ENCODE results near the gene MPP2.
"Not testable (repeated sequence)": the region's sequence is repeated elsewhere in the genome, so short reads cannot be mapped to it uniquely, and the experiment has no call there.

The MPP2 gene

DNA sequence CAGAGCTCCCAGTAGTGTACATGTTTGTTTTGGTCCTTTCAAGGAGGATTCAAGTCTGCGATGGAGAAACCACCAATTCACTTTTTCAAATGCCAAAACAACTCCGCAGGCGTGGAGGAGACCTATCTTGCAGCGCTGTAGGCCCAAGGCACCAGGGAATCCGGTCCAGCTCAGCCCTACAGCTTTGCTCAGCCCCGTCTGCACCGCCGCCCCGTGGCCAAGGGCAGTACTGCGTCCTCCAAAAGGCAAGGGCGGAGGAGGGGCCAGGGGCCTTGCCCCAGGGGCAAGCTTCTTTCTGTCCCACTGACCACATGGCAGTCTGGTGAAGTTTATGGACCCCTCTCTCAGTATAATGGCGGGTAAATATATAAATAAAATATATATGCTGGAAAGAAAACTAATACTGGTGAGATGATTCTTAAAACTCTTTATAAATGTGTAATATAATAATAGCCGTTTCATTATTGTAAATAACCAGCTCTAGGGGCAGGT lies 61.1 kb downstream of the MPP2 start:
- Mint-ChIP-seq H3K9me3 (peaks cover 1% of the 10 kb centered on the region), H3K4me1 (peaks cover 7% of the 10 kb centered on the region), H3K27me3 (peaks cover 23% of the 10 kb centered on the region), H3K36me3 (no peaks in the 10 kb centered on the region), H3K27ac (no peak overlapping the region), H3K4me3 (no peak overlapping the region)
- ATAC-seq (ENCODE audit: low read depth) (peak; percentile 95), DNase-seq (ENCODE audit: low spot score in 2 of 2) (peak; percentile 76 to 89)

DNA sequence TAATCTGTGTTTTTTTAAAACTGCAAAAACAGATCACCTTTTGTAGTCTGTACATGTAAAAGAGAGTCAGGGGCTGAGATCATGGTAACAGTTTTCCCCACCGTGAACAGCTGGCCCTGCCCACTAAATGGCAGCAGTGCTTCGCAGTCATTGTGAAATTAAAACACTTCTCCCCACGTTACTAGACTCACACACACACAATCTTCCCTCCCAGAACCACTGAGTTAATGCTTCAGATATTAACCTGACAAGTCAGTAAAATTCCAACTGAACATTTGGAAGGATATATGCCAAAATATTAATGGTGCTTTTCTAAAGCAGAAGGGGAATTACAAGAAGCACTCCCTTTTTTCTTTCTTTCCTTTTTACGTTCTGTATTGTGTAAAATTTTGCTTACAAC lies 61.6 kb downstream of the MPP2 start:
- no peaks in the 10 kb centered on the region for H3K36me3 Mint-ChIP-seq
- no peak for ATAC-seq (ENCODE audit: low read depth)
- H3K27me3 Mint-ChIP-seq: peaks cover 22% of the 10 kb centered on the region
- peaks cover 7% of the 10 kb centered on the region for H3K4me1 Mint-ChIP-seq
- no peak for DNase-seq (ENCODE audit: low spot score in 2 of 2)
- no peak overlapping the region for H3K27ac Mint-ChIP-seq
- no peak overlapping the region for H3K4me3 Mint-ChIP-seq
- peaks cover 1% of the 10 kb centered on the region for H3K9me3 Mint-ChIP-seq

DNA sequence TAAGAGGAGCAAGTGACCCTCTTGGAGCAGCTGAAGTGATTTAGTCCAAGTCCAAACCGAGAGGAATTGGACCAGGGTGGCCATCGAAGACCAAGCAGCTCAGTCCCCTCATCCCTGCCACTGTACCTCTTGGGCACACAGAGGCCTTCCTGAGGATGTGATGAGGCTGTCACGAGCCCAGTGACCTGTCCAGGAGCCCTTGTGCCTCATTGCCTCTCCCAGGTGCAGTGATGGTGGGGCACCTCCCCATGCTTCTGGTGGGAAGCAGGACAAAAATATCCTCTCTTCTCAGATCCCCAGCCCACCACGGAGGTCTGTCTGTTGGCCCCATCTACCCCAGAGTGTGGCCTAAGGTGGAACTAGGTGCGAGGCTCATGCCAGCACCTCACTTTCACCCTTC lies 63.1 kb downstream of the MPP2 start:
- Mint-ChIP-seq H3K4me3 (no peak overlapping the region), H3K36me3 (no peaks in the 10 kb centered on the region), H3K9me3 (peaks cover 1% of the 10 kb centered on the region), H3K4me1 (peaks cover 7% of the 10 kb centered on the region), H3K27ac (no peak overlapping the region), H3K27me3 (peaks cover 18% of the 10 kb centered on the region)
- ATAC-seq (ENCODE audit: low read depth): no peak
- no peak for DNase-seq (ENCODE audit: low spot score in 2 of 2)

DNA sequence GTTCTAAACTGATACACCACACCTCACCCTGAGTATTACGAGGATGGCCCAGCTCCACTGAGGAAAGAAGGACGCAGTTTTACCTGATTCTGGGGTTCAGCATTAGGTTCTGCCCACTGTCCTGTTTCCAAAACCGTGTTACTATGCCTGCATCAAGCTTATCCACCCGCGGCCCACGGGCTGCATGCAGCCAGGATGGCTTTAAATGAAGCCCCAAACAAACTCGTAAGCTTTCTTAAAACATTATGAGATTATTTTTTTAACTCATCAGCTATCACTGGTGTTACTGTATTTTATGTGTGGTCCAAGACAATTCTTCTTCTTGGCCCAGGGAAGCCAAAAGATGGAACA lies 64.4 kb downstream of the MPP2 start:
- ATAC-seq (ENCODE audit: low read depth) (no peak), DNase-seq (ENCODE audit: low spot score in 2 of 2) (no peak)
- H3K9me3 Mint-ChIP-seq: peaks cover 1% of the 10 kb centered on the region
- H3K4me1 Mint-ChIP-seq: peaks cover 7% of the 10 kb centered on the region
- no peaks in the 10 kb centered on the region for H3K36me3 Mint-ChIP-seq
- peaks cover 10% of the 10 kb centered on the region for H3K27me3 Mint-ChIP-seq
- H3K27ac Mint-ChIP-seq: no peak overlapping the region
- H3K4me3 Mint-ChIP-seq: no peak overlapping the region

DNA sequence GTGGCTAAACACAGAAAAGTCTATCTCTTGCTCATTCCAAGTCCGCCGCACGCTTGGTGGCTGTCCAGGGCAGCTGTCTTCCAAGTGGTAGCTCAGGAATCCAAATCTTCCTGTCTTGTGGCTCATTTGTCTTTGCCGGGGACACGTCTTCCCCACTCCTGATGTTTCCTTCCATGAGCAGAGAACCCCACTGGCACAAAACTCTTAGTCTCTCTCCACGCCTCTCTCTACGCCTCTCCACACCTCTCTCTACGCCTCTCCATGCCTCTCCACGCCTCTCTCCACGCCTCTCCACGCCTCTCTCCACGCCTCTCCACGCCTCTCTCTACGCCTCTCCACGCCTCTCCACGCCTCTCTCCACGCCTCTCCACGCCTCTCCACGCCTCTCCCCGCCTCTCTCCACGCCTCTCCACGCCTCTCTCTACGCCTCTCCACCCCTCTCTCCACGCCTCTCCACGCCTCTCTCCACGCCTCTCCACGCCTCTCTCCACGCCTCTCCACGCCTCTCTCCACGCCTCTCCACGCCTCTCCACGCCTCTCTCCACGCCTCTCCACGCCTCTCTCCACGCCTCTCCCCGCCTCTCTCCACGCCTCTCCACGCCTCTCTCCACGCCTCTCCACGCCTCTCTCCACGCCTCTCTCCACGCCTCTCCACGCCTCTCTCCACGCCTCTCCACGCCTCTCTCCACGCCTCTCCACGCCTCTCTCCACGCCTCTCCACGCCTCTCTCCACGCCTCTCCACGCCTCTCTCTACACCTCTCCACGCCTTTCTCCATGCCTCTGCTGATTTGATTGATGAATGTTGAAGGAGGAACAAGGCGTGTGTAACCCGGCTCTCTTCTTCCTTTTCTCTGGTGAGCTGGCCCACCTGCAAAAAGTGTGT lies 65.0 kb downstream of the MPP2 start:
- not testable (repeated sequence) for H3K4me3 Mint-ChIP-seq; H3K27ac Mint-ChIP-seq; H3K4me1 Mint-ChIP-seq; H3K27me3 Mint-ChIP-seq; H3K9me3 Mint-ChIP-seq; H3K36me3 Mint-ChIP-seq; DNase-seq (ENCODE audit: low spot score in 2 of 2); ATAC-seq (ENCODE audit: low read depth)

DNA sequence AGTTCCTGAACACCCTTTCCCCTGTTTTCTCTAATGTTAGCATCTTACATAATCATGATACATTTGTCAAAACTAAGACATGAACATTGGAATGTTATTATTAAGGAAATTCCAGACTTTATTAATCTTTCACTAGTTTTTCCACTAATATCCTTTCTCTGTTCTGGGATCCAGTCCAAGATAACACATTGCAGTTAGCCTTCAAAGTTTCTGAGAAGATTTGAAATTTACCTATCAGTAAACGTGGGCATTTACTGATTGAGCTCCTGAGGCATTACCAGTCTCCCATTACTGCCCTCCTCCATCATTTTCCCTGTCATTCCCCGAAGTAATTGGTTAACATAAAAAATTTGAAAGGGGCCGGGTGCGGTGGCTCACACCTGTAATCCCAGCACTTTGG lies 66.1 kb downstream of the MPP2 start:
- DNase-seq (ENCODE audit: low spot score in 2 of 2) (no peak), ATAC-seq (ENCODE audit: low read depth) (no peak)
- no peak overlapping the region for H3K27ac Mint-ChIP-seq
- peaks cover 1% of the 10 kb centered on the region for H3K9me3 Mint-ChIP-seq
- peaks cover 3% of the 10 kb centered on the region for H3K4me1 Mint-ChIP-seq
- H3K36me3 Mint-ChIP-seq: no peaks in the 10 kb centered on the region
- H3K4me3 Mint-ChIP-seq: no peak overlapping the region
- peaks cover 6% of the 10 kb centered on the region for H3K27me3 Mint-ChIP-seq

DNA sequence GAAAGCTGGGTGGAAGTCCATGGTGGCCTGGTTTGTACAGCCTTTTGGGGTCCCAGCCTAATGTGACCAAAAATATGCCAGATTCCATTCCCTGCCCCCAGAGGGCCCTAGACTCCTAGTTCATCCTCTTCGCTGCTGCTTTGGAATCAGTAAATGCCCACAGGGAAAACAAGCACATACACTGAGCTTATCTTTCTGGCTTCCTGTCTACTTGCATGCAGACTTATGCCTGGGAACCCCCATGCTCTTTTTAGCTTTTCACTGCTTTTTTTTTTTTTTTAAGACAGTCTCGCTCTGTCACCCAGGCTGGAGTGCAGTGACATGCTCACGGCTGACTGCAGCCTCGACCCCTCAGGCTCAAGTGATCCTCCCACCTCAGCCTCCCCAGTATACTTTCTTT lies 66.5 kb downstream of the MPP2 start:
- no peaks in the 10 kb centered on the region for H3K4me1 Mint-ChIP-seq
- no peak overlapping the region for H3K27ac Mint-ChIP-seq
- DNase-seq (ENCODE audit: low spot score in 2 of 2) (no peak), ATAC-seq (ENCODE audit: low read depth) (peak; percentile 32)
- peaks cover 1% of the 10 kb centered on the region for H3K9me3 Mint-ChIP-seq
- peaks cover 6% of the 10 kb centered on the region for H3K27me3 Mint-ChIP-seq
- H3K36me3 Mint-ChIP-seq: no peaks in the 10 kb centered on the region
- no peak overlapping the region for H3K4me3 Mint-ChIP-seq

DNA sequence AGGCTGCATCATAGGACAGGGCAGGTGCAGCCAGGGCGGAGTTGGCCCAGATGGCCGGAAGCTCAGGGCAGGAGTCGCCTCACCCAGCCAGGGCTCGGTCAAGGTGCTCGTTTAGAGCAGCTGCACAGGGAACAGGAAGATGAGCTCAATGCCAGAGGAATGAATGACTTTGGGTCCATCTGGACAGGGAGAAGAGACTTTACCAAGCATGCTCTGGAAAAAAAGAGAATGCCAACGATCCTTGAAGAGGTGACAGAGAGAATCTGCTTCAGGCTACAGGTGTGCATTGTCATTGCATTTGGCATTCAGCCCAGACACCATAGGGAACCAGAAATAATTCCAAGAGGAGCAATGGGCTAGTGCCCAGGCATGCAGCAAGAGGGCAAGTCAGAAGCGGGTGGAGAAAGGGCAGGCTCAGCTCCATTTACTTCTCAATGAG lies 67.6 kb downstream of the MPP2 start:
- ATAC-seq (ENCODE audit: low read depth) (no peak), DNase-seq (ENCODE audit: low spot score in 2 of 2) (no peak)
- Mint-ChIP-seq H3K9me3 (peaks cover 1% of the 10 kb centered on the region), H3K27ac (no peak overlapping the region), H3K27me3 (peaks cover 6% of the 10 kb centered on the region), H3K36me3 (no peaks in the 10 kb centered on the region), H3K4me3 (no peak overlapping the region), H3K4me1 (no peaks in the 10 kb centered on the region)

DNA sequence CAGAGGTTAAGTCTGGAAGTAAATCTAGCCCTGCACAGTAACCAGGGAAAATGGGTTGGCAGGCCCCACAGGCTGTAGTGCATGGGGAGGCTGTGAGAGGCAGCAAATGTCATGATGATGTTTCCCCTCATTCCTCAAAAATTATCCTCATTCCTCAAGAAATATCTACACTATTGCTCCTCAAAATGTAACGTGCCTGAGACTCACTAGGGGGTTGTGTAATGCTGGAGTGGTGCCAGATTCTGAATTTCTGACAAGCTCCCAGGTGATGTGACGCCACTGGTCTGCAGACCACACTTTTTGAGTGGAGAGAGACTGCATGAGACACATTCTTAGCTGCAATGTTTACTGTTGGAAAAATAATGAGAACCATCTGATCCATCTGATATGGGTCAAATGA lies 73.2 kb downstream of the MPP2 start:
- Mint-ChIP-seq H3K36me3 (no peaks in the 10 kb centered on the region), H3K4me3 (peak overlapping the region; percentile 79)

DNA sequence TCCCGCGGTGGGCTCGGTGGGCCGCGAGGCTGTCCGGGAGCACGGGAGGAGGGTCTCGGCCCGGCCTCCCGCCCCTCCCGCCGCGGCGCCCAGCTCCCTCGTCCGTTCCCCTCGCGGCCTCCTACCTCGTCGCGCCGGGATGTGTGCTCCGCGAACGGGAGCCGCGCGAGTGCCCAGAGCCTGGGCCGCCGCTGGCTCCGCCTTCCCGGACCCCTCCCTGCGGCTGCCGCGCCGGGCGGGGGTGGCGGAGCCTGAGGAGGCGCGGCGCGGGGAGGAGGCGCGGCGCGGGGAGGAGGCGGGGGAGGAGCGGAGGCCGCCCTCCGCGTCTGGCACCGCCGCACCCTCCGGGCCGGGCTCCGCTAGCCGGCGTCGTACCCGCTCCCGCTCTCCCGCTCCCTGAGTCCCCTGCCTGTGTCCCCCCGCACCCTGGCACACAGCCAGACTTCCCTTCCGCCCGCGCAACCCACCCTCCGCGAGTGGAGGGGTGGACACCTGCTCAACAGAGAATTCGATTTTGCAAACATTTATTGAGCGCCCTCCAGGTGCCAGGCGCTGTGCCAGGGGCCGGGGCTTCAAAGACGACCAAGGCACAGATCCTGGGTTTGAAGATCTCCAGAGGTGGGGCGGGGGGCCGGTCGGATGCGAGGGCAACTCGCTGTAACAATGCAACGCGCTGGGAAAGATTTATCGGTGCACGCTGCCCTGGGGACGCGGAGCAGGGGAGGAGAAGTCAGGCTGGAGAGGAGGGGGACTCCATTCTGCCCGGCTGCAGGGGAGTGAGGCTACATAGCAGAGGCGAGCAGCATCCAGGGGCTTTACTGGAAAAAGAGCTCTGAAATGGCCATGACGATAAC lies 74.1 kb downstream of the MPP2 start, which contains the start of gene MPP3:
TSS of gene MPP3 (minus strand) at position 171 of the 854 bp plus-strand sequence. CDS start 1,240 bp downstream, outside the sequence.
- H3K27me3 Mint-ChIP-seq: peaks cover 22% of the 10 kb centered on the region
- DNase-seq (ENCODE audit: low spot score in 2 of 2): peak in 1 of 2 donors; percentile 31

More for the DNA sequence above, 73.2 kb downstream of the MPP2 start:
- no peaks in the 10 kb centered on the region for H3K9me3 Mint-ChIP-seq
- ATAC-seq (ENCODE audit: low read depth): no peak
- DNase-seq (ENCODE audit: low spot score in 2 of 2): no peak
- peaks cover 22% of the 10 kb centered on the region for H3K27me3 Mint-ChIP-seq
- no peak overlapping the region for H3K27ac Mint-ChIP-seq
- peaks cover 9% of the 10 kb centered on the region for H3K4me1 Mint-ChIP-seq

DNA sequence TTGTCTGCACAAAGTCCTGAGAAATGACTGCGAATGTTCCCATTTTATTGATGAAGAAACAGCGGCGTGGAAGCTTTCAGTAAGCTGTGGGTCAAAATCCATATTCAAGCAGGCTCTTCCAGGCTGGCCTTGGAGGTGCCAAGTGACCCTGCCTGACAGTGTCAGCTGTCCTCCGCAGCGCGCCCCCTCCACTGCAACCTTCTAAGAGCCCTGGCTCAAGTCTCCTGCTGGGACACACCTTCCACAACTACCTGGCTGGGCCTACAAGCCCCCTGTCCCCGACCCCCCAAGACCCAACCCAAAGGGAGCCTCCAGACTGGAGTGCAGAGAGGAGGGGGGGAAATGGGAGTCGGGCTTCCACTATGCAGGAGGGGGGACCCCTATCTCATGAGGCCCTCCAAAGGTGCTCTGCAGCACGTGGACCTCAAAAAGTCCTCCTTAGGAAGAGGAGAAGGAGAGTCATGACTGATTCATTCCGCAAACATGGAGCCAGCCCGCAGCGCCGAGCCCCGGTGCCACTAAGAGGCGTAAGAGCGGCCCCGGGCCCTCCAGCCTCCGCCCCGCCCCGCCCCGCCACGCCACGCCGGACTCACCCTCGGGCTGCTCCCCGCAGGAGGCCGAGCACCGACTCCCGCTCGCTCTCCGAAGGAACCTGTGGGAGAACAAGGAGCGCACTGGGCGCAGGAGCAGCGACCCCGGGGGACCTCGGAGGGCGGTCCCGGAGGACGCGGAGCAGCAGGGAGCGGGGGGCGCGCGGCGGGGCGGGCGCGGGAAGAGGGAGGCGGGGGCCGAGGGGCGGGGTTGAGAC lies 75.0 kb downstream of the MPP2 start:
- Mint-ChIP-seq H3K4me3 (peak overlapping the region; percentile 75), H3K27ac (no peak overlapping the region), H3K4me1 (peaks cover 9% of the 10 kb centered on the region), H3K36me3 (no peaks in the 10 kb centered on the region), H3K27me3 (peaks cover 22% of the 10 kb centered on the region), H3K9me3 (no peaks in the 10 kb centered on the region)
- ATAC-seq (ENCODE audit: low read depth) (peak; percentile 35), DNase-seq (ENCODE audit: low spot score in 2 of 2) (no peak)

More for the DNA sequence above, 74.1 kb downstream of the MPP2 start, which contains the start of gene MPP3:
- Mint-ChIP-seq H3K4me1 (peaks cover 9% of the 10 kb centered on the region), H3K4me3 (peak within 1 kb of the TSS; percentile 79), H3K36me3 (no peaks in the 10 kb centered on the region), H3K27ac (no peak within 1 kb of the TSS), H3K9me3 (no peaks in the 10 kb centered on the region)
- ATAC-seq (ENCODE audit: low read depth): peak; percentile 78

DNA sequence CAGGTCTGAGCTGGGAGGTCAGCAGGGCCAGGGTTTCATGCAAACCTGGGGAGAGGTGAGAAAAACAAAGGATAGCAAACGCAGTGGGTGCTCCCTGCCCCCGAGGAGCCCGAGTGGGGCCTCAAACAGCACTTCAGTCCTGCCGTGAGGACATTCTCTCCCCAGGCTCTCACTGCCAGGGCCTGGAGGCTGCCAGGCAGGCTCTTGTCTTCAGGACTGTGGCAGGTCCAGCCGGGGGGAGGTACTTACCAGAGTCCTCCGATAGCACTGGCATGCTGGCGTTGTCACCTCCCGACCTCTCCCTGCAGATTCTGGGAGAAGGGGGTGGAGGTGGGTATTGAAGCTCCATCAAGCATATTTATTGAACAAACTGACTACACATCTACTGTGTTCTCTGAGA lies 75.7 kb downstream of the MPP2 start:
- Mint-ChIP-seq H3K4me1 (peaks cover 9% of the 10 kb centered on the region), H3K9me3 (no peaks in the 10 kb centered on the region), H3K4me3 (peak overlapping the region; percentile 75), H3K27me3 (peaks cover 22% of the 10 kb centered on the region), H3K27ac (no peak overlapping the region), H3K36me3 (no peaks in the 10 kb centered on the region)
- DNase-seq (ENCODE audit: low spot score in 2 of 2): no peak
- ATAC-seq (ENCODE audit: low read depth): no peak

DNA sequence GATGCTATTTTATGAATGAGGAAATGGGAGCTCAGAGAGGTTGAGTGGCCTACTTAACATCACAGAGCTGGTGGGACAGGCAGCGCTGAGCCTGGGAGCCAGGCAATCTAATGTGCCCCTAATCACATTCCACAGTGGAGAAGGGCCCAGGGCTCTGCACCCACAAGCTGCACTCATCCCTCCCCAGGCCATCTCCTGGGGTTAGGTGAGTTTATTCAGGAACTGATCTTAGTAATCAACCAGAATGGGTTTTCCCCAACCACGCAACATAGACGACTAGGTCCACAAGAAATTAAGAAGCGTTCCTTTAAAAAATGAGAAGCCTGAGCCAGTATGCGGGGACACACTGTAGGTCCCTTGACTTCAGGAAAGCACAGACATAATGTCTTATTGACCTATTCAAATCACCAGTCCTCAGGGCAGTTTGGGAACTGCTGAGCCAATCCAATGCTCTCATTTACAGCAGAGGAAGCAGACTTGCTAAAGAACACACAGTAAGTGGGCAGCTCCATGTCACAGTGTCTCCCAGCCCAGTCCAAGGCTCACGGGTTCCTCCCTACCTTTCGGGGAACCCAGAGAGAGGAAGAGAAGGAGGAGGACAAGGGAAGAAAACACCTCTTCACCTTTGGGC lies 76.7 kb downstream of the MPP2 start:
- peaks cover 9% of the 10 kb centered on the region for H3K4me1 Mint-ChIP-seq
- H3K4me3 Mint-ChIP-seq: peak overlapping the region; percentile 24
- ATAC-seq (ENCODE audit: low read depth) (peak; percentile 50), DNase-seq (ENCODE audit: low spot score in 2 of 2) (no peak)
- no peak overlapping the region for H3K27ac Mint-ChIP-seq
- peaks cover 22% of the 10 kb centered on the region for H3K27me3 Mint-ChIP-seq
- H3K9me3 Mint-ChIP-seq: no peaks in the 10 kb centered on the region
- H3K36me3 Mint-ChIP-seq: no peaks in the 10 kb centered on the region

Measured in memory B cell (primary cell).